ENCODE data around the gene LINGO3. TPM values are rescaled to one million over a fixed set of nuclear protein-coding genes. Genes with fewer than 3 reads are reported as not detected.

The LINGO3 gene
- total and polyA plus RNA-seq, 2 of the 8 experiments (the other 6 are each of a cell fraction or from before 2014, with no cell fraction given) = 0.59 TPM; not detected in 1

- peaks cover 7 to 33% of the 10 kb centered on the region in 2 experiments for H4K20me1 ChIP-seq (replicated peaks in 1 of 2; ENCODE audit: control insufficient read depth in 1 of 2, insufficient read depth in 2 of 2, low read length in 2 of 2)
Observed at GRCh38 chr19:2333027-2333806, 25.3 kb upstream of the LINGO3 start.

More at GRCh38 chr19:2333027-2333806, 25.3 kb upstream of the LINGO3 start:
- no peak overlapping the region for H3K23ac ChIP-seq (ENCODE audit: insufficient read length)
- FAIRE-seq = no peak
- H3K79me2 ChIP-seq (ENCODE audit: control insufficient read depth in 1 of 2, insufficient read depth in 2 of 2, low read length in 2 of 2) = peaks cover 14 to 69% of the 10 kb centered on the region in 2 experiments
- H2BK5ac ChIP-seq (ENCODE audit: low read depth, low read length) = no peak overlapping the region; the same call in 1 of the 2 replicates
- H3K23me2 ChIP-seq (ENCODE audit: low read depth, low read length) = peaks cover 11% of the 10 kb centered on the region; the same call in 1 of the 2 replicates
- H3K4ac ChIP-seq (replicated peaks; ENCODE audit: insufficient read length, low read depth, low read length) = no peak overlapping the region
- POLR2A ChIA-PET (ENCODE audit: partially characterized antibody) = interaction anchor here (0.6 to 2.0 kb wide), 8 partner anchors 14 to 100 kb away, joined by 3 to 5 read pairs (median 3); no protein-coding TSS in a partner anchor
- H2BK20ac ChIP-seq (ENCODE audit: low read length) = no peak overlapping the region
- no peak overlapping the region for H4K91ac ChIP-seq (replicated peaks; ENCODE audit: insufficient read length, low read length)
- no peaks in the 10 kb centered on the region for H3K27me3 ChIP-seq (replicated peaks in 1 of 4; ENCODE audit: control insufficient read depth in 3 of 4, extremely low read depth in 1 of 4, insufficient read depth in 3 of 4, low read length in 3 of 4)
- no peak overlapping the region for H2AK5ac ChIP-seq (ENCODE audit: low read depth, low read length)
- H3K9me3 ChIP-seq (ENCODE audit: insufficient read depth in 2 of 2, low read depth in 1 of 2, low read length in 1 of 2) = peaks cover 0 to 5% of the 10 kb centered on the region in 2 experiments; a peak in 1 of 4 replicates
- no peak overlapping the region for H2AFZ ChIP-seq (ENCODE audit: low read length)
- H3K4me1 ChIP-seq (replicated peaks in 1 of 4; ENCODE audit: control insufficient read depth in 3 of 4, insufficient read depth in 4 of 4, low read length in 3 of 4) = peaks cover 0 to 34% (median 16%) of the 10 kb centered on the region in 4 experiments; a peak in 6 of 7 replicates
- peak overlapping the region; percentile 35; the same call in 1 of the 2 replicates for H4K8ac ChIP-seq (ENCODE audit: extremely low read depth, insufficient read depth, low read length)
- DNase-seq (ENCODE audit: low read depth in 1 of 2, low spot score in 2 of 2) = peak in 1 of 2 experiments; percentile 48
- H3K9ac ChIP-seq (replicated peaks in 1 of 4; ENCODE audit: extremely low read depth in 1 of 4, low read depth in 3 of 4, low read length in 3 of 4) = no peak overlapping the region
- no peak overlapping the region for H3K4me3 ChIP-seq (ENCODE audit: extremely low read depth in 1 of 4, insufficient read depth in 2 of 4, low read depth in 3 of 4, low read length in 4 of 4)
- H3K79me1 ChIP-seq (ENCODE audit: low read depth, low read length) = peaks cover 42% of the 10 kb centered on the region
- no peak overlapping the region for H3K27ac ChIP-seq (ENCODE audit: low read depth, low read length)
- H3K4me2 ChIP-seq (ENCODE audit: insufficient read depth in 1 of 2, low read depth in 2 of 2, low read length in 2 of 2) = no peak overlapping the region
- CTCF ChIA-PET (ENCODE audit: partially characterized antibody) = interaction anchor here (0.9 to 6.3 kb wide), 9 partner anchors 11 to 66 kb away, joined by 3 to 27 read pairs (median 4); no protein-coding TSS in a partner anchor
- H4K5ac ChIP-seq (ENCODE audit: insufficient read length, low read depth, low read length) = no peak overlapping the region
- no peak overlapping the region for H2BK12ac ChIP-seq (ENCODE audit: low read depth, low read length)
- no peaks in the 10 kb centered on the region; a peak in 1 of 8 replicates for H3K36me3 ChIP-seq (ENCODE audit: control insufficient read depth in 2 of 4, insufficient read depth in 4 of 4, low read length in 3 of 4)
- no peak overlapping the region for H2BK120ac ChIP-seq (replicated peaks; ENCODE audit: low read depth, low read length)
- no peak overlapping the region for H2BK15ac ChIP-seq (ENCODE audit: low read length)
- 87% methylated on average over 16 of the region's 27 CpGs; no CpG with 5 or more reads in 1 of the 2 experiments for WGBS, 2 experiments (ENCODE audit: extremely low coverage in 1 of 2, insufficient coverage in 1 of 2, insufficient read length in 1 of 2, insufficient replicate concordance in 2 of 2, low coverage in 1 of 2, low lambda C conversion rate in 2 of 2, missing lambda C conversion rate in 1 of 2)
- no peak overlapping the region for H3K14ac ChIP-seq (ENCODE audit: insufficient read length)
- H3K18ac ChIP-seq (ENCODE audit: extremely low read depth, low read length) = no peak overlapping the region
- H3K56ac ChIP-seq (replicated peaks; ENCODE audit: insufficient read length, low read depth, low read length) = no peak overlapping the region
- no peak for TF ChIP-seq CHD2 (IDR thresholded peaks at IDR 0.05; ENCODE audit: low read length)
- TF ChIP-seq YY1 (IDR thresholded peaks at IDR 0.05; ENCODE audit: low read depth, low read length) = no peak
- TF ChIP-seq RNF2 (IDR thresholded peaks at IDR 0.05; ENCODE audit: borderline replicate concordance, low read depth, low read length, missing control alignments, poor library complexity, severe bottlenecking) = no peak
- no peak for TF ChIP-seq PHF8 (conservative IDR thresholded peaks at IDR 0.05; ENCODE audit: low read depth, low read length)
